Endometrial microvascular endothelial cells (primary cell): ENCODE data around the gene ADCY3. TPM values are rescaled to one million over a fixed set of nuclear protein-coding genes. Genes with fewer than 3 reads are reported as not detected.

Experiments
- in situ Hi-C: cut with HindIII; loops from 2 replicates; pipeline ENCODE4 v1.10.0; 2017; ENCODE audit warnings: low sequenced_read_pairs, low pct_unique_long_range_greater_than_20kb; ENCODE audit errors: inconsistent ontology term
- total RNA-seq: library from RNA; depleted of rRNA; stranded (reverse); fragments of >200 nt; gene quantifications from one replicate; pipeline ENCODE4 v1.2.3, GENCODE V29; 2015; ENCODE audit errors: inconsistent ontology term

ADCY3 gene
- total RNA-seq, 1 donor from 2014 or later = 38.0 TPM

- in situ Hi-C loops = no loop called here
Observed at GRCh38 chr2:24859968-24860600, 60.0 kb downstream of the ADCY3 start.

- in situ Hi-C loops = no loop called here
Observed at GRCh38 chr2:24858996-24859395, 61.0 kb downstream of the ADCY3 start.

- in situ Hi-C loops = no loop called here
Observed at GRCh38 chr2:24857746-24858145, 62.3 kb downstream of the ADCY3 start.

- in situ Hi-C loops = no loop called here
Observed at GRCh38 chr2:24856791-24857211, 63.2 kb downstream of the ADCY3 start.

GRCh38 chr2:24855726-24856125 lies 64.3 kb downstream of the ADCY3 start:
- in situ Hi-C loops = no loop called here

GRCh38 chr2:24855022-24855622 lies 64.9 kb downstream of the ADCY3 start:
- in situ Hi-C loops = no loop called here

- in situ Hi-C loops = no loop called here
Observed at GRCh38 chr2:24853996-24854395, 66.0 kb downstream of the ADCY3 start.

GRCh38 chr2:24853046-24853445 lies 67.0 kb downstream of the ADCY3 start:
- in situ Hi-C loops = no loop called here

GRCh38 chr2:24852431-24853020 lies 67.5 kb downstream of the ADCY3 start:
- in situ Hi-C loops = no loop called here

GRCh38 chr2:24852026-24852425 lies 68.0 kb downstream of the ADCY3 start:
- in situ Hi-C loops = no loop called here

- in situ Hi-C loops = no loop called here
Observed at GRCh38 chr2:24850944-24851343, 69.1 kb downstream of the ADCY3 start.

- in situ Hi-C loops = no loop called here
Observed at GRCh38 chr2:24845691-24846090, 74.3 kb downstream of the ADCY3 start.

GRCh38 chr2:24844023-24844685 lies 75.9 kb downstream of the ADCY3 start:
- in situ Hi-C loops = no loop called here

GRCh38 chr2:24843330-24843860 lies 76.6 kb downstream of the ADCY3 start:
- in situ Hi-C loops = no loop called here

- in situ Hi-C loops = no loop called here
Observed at GRCh38 chr2:24842081-24843050, 77.7 kb downstream of the ADCY3 start.

- in situ Hi-C loops = no loop called here
Observed at GRCh38 chr2:24840962-24841945, 78.8 kb downstream of the ADCY3 start.

GRCh38 chr2:24840164-24840869 lies 79.7 kb downstream of the ADCY3 start:
- in situ Hi-C loops = no loop called here
